Measurements from ENCODE around the gene KRT1.
"Not testable (repeated sequence)": the region's sequence is repeated elsewhere in the genome, so short reads cannot be mapped to it uniquely, and the experiment has no call there.

Gene KRT1

DNA sequence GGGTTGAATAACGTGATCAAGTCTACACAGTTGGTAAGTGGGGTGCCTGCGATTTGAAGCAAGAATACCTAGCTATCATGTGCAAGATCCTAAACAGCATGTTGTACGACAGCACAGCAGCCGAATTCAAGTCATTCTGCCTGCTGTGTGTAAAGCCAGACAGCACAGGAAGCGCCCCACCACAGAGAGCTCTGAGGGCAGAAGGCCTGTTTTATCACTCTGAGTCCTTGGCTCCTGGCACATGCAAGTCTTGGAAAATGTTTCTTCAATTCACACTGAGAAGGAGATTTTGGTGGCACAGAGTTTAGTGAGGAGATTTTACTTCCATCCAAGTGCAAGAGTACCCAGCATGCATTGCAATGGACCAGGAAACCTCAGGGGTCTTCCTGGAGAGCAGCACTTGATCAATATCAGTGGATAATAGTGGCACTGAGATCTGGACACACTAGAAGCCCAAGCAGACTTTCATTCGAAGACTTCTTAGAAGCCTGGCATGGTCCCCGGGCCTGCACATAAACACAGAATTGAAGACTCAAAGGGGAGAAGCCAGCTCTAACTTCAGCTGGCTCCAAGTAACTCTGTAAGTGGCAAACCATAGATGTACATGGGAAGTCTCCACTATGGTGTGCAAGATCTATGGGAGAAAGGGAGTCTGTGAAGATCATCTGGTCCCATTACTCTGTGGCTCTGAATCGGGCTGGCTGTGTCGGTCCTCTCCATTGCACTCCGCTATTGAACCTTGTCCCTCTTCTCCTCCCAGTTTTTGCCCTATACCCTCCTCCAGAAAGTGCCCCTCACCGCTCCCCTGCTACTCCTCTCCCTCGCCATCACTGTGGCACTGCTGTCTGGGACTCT is 1.5 kb upstream of the KRT1 start:
- DNase-seq, result no peak

DNA sequence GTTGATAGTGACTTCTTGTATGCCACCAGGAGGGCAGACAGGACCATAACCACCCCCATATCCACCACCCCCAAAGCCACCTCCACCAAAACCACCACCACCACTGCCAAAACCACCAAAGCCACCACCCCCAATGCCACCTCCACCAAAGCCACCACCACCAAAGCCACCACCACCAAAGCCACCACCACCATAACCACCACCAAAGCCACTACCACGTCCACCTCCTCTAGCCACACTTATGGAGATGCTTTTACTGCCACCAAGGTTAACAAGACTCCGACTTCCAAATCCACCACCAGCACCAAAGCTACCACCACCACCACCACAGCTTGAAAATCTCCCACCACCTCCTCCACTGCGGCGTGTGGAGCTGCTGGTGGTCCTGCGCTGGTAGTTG is 332 bp downstream of the KRT1 start:
- no peak for DNase-seq

DNA sequence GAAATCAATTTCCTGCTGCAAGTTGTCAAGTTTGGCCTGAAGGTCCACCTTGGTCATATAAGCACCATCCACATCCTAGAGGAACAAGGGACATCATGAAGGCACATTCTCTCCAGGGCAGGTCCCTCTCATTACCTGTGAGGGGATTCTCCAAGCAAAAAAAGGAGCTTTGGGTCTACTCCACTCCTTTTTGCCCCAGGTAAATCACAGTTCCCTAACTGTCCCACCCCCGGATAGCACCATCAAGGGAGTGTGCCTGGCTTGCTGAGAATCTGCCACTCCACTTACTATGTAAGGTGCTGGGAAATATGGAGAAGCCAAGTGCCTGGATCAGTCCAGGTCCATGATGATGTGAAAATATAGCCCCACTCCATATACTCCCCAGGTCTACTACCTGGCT is 2.5 kb downstream of the KRT1 start:
- DNase-seq, result no peak

DNA sequence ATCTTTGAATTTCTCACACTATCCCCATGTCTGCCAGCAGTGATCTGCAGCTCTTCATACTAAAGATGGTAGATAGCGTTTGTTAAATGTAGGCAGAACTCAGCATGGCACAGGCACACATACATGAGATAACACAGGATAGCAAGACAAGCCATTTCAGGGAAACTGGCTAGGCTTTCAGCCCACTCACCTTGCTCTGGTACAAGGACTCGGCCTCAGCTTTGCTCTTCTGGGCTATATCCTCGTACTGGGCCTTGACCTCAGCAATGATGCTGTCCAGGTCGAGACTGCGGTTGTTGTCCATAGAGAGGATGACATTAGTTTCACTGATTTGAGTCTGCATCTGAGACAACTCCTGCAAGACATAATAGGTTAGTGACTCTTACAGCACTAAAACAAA is 3.1 kb downstream of the KRT1 start:
- no peak for DNase-seq

DNA sequence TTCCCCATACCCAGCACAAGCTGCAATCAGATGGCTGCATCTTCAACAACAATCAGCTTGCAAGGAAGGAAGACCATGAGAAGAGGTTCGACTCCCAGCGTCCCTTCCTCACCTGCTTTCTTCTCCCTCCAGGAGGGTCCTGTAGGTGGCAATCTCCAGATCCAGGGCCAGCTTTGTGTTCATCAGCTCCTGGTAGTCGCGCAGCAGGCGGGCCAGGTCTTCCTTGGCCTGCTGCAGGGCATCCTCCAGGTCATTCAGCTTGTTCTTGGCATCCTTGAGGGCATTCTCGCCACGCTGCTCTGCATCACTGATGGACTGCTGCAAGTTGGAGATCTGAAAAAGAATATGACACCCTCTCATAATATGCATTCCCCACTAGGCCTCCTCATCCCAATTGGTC is 4.0 kb downstream of the KRT1 start:
- DNase-seq, result no peak

DNA sequence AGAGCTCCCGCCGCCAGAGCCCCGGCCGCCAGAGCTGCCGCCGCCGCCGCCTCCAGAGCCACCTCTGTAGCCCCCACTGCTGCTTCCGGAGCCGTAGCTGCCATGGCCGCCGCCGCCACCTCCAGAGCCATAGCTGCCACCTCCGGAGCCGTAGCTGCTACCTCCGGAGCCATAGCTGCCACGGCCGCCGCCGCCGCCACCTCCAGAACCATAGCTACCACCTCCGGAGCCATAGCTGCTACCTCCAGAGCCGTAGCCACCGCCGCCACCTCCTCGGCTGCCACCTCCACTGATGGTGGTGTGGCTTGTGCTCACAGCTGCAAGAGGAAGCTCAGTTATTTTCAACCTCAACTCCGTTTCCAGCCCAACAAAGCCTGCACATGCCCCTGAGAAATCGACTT is 4.9 kb downstream of the KRT1 start:
- DNase-seq, result no peak

DNA sequence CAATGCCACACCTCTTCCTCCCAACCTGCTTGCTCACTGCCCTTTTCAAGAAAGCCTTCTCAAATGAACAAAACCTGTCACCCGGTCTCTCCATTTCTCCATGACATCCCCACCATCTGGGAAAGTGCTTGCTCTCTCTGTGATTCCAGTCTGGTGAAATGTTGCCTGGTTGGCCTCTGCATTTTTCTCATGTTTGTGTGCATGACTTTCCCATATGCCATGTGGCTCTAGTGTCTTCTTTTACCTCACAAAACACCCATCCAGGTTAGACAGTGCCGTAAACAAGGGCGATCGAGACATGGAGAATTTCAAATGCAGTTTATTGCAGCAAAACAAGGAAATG is 5.8 kb downstream of the KRT1 start:
- DNase-seq, result no peak

DNA sequence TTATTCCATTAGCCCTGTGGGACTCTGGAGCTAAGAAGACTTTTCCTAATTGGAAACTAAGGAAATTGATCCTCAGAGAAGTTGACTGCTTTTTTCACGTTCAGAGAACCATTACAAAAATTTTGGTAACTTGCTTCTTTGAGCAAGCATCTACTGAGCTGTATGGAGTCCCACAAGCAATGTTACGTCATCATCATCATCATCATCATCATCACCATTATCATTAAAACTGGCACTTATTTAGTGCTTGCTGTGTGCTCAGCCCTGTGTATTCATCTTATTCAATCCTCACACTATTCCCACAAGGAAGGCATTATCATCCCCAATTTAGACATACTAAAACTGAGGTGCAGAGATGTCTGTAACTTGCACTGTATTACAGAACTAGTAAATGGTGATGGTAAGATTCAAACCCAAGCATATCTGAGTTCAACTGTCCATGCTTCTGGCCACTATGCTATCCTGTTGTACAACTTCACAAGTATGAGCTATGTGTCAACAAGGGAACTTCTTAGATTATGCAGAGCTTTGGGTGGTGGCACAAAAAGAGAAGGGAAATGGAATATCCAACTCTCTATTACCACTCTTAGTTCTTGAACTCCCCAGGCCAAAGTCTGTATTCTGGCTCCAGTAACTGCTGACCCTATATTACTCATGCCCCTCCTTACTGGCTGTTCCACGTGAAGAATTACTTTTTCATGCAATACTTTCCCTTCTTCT is 6.3 kb downstream of the KRT1 start:
- DNase-seq, result no peak

DNA sequence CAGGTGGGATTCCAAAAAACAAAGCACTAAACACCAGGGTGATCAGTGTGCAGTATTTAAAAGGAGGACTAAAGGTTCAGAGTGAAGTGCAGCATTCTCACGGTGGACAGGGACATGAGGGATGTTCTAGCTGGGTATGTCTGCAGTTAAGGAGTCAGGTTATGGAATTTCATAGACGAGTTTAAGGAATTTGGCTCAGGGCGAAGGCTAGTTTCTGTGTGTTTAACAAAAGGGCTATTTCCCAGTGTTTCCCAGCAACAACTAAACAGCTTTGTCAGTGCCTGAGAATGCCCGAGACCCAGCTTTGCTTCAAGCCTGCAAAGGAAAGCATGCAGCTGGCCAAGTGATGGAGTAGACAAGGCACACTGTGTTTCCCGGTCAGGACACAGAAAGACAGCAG is 7.0 kb downstream of the KRT1 start:
- no peak for DNase-seq

DNA sequence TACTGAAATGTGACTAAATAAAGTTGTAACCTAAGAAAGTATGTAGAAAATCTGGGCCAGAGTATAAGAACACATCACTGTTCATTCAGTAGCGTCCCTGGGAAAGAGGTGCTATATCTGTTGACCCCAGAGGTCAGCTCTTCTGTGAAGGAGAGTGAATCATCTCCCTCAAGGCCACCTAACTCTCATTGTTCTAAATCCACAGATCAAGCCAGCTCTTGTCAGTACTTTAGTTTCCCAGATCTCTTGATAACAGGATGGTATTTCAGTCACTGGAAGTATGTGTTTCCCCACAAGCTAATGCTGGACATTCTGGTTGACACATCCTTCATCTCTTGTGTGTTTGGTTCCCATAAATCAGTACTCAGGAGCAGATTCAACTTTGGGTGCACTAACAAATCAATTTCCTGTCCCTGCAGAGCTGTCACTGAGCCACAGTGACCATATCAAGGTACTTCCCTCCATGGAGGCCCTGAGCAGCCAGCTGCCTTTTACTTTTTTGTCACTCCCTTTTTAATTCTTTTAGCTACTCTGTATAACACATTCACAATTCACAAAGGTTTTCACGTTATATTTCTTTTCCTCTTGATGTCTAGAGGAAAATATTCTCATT is 7.8 kb downstream of the KRT1 start:
- DNase-seq, result no peak

DNA sequence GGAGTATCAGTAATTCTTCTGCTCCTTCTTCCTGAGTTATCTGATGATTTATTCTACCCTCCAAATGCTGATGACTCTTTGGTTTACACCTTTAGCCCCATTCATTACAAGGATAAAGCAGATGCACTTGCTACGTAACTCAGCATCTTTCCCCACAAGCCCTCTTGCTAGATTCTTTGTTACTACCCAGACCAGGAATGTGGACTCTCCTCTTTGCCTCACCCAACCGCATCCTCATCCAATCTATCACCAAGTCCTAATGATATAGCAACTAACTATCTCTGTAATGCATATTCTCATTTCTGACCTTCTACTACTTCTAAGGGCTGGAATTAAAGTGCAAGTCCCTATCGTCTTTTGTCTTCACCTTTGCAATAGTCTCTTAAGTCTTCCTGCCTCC is 9.2 kb downstream of the KRT1 start:
- no peak for DNase-seq

DNA sequence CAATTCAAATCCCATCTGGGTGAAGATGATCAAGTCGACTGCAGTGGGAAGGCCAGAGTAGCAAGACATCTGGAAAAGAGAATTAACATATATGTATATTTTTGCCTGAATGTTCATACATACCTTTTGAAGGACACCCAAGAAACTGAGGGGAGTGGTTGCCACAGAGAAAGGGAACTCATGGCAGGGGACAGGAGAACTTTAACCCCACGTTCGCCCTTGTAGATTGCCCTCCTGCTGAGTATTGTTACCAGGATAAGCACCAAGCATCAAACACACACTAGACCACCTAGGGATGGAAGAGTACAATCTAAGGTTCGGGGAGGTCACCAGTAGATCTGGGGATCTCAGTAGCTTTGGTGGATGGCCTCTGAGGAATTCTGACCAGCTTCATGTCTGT is 9.7 kb downstream of the KRT1 start:
- no peak for DNase-seq

DNA sequence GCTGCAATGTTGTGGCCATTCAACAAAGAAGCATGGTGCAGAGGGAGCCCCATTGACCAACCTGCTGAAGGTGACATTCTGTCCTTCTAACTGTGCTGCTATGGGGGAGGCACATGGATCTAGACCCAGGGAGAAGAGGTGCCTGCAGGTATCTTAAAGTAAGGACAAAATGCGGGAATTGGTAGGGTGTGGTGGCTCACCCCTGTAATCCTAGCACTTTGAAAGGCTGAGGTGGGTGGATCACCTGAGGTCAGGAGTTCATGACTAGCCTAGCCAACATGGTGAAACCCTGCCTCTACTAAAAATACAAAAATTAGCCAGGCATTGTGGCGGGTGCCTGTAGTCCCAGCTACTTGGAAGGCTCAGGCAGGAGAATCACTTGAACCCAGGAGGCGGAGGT is 10.3 kb downstream of the KRT1 start:
- not testable (repeated sequence) for DNase-seq

DNA sequence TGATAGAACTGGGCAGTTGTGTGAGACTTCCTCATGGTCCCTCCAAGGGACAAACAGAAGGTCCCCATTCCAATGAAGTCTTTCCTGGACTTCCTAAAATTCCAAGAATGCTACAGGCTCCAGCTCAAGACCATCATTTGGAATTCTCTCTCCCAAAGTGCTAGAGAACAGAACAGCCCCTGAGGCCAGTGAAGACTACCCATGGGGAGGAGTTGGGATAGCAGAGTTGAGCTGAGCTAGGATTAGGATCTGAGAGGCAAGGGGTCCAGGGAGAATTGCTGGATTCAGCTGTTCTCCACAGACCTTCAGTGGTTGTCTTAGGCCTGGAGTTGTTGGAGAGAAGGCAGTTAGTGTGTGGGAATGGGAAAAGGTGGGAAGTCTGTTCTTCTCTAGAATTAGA is 10.8 kb downstream of the KRT1 start:
- DNase-seq, result no peak

DNA sequence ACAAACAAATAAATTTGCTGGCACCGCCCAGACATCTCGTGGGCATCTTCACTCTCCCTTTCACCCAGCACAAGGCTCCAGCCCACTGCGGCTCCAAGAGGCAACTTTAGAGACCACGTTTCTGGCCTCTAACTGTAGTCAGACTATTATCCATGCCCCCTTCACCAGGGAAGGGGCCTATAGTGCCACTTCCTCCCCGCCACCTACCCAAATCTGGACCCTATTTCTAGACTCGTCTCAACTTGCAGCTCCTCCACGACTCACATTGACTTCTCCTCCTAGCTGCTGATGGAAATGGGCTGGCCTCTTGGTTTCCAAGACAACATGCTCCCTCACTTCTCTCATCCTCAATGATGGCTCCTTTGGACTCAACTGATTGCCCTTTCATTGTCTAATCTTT is 12.3 kb downstream of the KRT1 start:
- no peak for DNase-seq

DNA sequence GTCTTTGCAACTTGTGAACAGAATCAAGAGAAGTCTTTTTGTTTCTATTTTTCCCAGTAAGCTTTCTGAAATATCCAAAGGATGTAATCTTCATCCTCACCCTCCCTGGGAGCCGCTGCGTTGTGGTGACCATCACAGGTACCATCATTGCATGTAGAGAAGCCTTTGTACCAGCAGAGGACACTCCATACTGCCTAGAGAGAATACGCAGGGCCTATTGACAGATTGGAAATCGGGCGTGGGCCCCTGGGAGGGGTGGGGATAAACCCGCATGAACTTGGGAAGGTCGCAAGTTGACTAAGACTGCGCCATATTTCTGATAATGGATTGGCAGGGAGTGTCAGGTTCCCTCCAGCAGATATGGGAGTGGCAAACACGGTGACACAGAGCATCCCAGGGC is 12.7 kb downstream of the KRT1 start:
- DNase-seq, result no peak

DNA sequence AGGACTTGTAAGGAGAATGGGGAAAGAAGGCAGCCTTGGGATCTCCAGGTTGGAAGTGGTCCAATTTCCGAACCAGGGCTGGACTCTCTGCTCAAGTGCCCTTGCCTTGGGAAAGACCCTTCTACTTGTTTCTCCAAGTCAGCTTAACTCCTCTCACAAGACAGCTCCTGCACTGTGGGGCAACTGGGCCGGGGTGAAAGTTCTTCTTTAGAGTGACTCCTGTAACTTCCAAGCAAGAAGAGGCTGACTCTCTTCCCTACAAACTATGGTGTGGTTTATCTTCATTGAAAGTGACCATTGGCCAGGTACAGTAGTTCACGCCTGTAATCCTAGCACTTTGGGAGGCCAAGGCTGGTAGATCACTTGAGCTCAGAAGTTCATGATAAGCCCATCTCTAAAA is 13.7 kb downstream of the KRT1 start:
- no peak for DNase-seq

DNA sequence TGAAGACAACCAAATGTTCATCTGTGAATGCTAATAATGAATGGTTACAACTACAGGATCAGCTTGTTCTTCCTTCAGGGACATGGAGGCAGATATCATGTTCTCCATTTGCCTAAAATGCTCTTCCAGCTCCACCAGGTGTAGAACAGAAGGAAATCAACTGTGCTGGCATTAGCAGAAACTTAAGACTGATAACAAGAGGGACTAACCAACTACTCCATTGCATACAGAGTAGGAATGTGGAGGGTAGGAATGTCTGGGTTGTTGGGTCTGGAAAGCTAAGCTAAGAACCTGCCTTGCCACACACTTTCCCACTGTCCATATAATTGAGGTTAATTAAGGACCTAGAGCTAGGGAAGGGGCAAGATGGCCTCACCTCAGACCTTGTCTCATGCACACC is 16.8 kb downstream of the KRT1 start:
- DNase-seq, result no peak

DNA sequence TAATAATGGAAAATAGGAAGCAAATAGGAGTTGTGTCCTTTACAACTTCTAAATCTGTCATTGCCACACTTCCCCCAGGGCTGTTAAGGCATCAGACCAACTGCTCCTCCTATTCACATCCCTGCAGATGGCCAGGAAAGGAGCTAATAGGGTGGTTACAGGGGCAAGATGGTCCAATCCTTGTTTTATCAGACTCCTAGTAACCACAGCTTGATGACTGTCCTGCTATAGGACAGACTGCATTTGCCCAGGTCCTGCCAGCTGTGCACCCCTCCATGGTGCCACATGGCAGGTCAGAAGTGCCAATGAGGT is 17.3 kb downstream of the KRT1 start:
- no peak for DNase-seq

DNA sequence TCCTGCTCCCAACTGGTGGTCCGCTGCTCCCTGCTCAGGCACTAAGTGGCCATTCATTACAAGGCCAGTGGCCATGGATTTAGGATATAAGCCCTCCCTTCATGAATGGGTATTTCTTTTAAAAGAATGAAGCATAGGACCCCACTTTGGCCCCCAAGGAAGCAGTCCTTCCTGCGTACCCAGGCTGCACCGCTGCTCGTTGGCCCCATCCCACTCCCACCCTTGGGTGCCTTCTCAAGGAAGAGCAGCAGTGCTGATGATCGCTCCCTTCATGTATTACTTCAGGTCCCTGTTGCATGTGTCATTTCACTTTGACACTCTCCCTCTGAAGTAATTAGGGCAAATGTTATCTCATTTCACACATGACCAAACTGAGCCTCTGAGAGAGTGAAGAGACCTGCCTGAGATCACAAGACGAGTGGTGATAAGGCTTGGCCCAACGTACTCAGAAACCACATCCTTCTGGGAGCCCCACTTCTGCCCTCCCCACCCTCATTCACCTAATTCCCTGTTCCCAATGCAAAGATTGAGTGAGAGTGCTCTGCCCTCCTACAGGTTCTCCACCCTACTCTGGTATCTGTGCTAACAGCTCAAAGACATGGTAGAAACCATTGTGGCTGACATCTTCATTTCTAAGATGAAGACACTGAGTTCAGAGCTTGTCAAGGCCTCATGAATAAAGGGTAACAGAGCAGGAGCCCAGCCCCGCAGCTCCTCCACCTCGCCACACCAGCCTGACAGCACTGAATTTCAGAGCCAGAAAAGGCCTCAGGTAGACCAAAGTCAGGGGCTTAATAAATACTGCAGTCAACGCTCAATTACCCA is 17.9 kb downstream of the KRT1 start:
- no peak for DNase-seq

DNA sequence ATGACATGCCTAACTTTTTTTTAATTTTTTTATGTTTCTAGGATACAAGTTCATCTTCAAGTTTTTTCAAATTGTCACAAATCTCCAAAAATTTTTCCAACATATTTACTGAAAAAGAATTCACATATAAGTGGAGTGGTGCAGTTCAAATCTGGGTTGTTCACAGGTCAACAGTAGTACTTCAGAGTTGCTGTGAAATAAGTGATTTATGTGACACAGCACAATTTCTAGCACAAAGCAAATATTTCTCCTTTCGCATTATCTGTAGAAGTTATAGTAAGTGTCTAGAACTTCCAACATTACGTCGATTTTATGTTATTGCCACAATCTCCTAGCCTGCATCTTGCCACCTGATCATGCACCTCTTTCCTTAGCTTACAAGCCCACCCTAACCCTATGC is 18.5 kb downstream of the KRT1 start:
- no peak for DNase-seq

DNA sequence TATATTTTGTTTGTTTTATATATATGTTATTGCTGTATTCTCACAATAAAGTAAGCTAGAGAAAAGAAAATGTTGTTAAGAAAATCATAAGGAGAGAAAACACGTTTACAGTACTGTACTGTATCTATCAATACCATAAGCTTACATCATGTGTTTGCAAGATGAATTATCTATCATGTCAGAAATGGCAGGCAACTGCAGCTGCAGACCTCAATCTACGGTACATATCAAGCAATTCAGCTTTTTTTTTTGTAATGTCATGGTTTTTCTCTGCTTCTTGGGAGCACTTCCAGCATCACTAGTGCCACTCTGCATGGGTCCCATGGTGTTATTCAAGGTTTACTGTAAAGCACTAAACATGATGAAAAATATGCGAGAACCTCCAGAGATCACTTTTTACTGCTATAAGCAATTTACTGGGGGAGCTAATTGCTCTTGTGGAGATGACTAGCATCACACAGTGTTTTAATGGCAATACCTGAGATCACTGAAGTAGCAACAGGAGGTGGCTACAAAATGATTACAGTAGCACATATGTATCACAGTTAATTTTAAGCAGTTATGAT is 19.2 kb downstream of the KRT1 start:
- DNase-seq, result no peak

DNA sequence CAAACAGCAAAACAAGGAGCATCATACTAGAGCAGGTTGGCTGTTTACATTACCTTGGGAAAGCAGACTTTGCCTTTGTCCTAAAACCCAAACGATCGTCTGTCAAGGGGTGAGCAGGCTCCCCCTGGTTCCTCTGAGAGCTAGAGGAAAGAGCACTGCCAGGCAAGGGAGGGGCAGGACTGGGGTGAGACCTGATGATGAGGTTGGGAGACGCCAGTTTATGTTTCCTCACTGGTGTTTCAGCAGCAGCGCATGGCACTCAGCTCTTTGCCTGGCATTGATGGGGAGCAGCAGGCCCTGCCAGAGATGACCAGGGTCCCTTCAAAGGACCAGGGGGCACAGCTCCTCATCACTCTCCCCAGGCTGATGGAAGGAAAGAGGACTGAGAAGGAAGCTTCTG is 20.3 kb downstream of the KRT1 start:
- no peak for DNase-seq

Measured in SHP77 (cell line).